Measurements from ENCODE around the gene RBM48. TPM values are rescaled to one million over a fixed set of nuclear protein-coding genes. Genes with fewer than 3 reads are reported as not detected.

The RBM48 gene
- 7.5 and 11.1 TPM in 2 replicates for total RNA-seq

DNA sequence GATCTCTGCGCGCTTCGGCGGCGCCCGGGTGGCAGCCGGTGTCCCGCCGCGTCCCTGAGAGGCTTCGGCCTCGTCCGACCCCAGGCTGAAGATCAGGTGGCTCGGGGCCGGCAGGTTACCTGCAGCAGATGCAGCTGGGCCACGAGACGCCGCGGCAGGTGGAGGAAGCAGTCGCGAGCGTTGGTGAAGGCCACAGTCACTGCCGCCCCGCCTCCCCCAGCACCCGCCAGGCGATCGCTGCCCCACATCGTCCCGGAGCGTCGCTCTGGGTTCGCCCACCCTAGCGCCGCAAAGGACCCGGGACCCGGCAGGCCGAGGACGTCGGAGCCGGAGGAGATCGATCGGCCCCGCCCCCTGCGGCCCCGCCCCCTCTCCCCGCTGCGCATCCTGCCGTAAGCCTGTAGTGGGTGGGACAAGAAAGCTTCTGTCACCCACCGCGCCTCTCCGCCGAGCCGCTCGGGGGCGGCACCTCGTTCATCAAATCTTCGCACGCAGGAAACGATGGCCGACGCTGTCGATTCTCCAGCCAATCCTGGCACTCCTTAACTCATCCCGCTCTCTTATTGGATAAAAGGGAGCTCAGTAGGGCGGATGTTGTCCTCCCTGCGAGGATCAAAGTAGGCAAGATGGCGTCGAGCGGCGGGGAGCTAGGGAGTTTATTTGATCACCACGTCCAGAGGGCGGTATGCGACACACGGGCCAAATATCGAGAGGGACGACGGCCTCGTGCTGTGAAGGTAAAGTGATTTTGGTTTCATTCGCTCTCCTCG, at the start of gene RBM48, which contains the start of gene PEX1:
Gene RBM48, plus strand, starts transcription at position 608 of the 770 bp plus-strand sequence. Its CDS starts 19 bp downstream, at position 627.
Gene PEX1, minus strand, starts transcription at position 333 of the 770 bp plus-strand sequence. Its CDS starts 85 bp downstream, at position 248.

Other genes with a start within 250 kb of the RBM48 start
- 16.1 and 23.1 TPM in 2 replicates for gene GATAD1, start 81.3 kb upstream of the RBM48 start, total RNA-seq
- not detected in 2 replicates for gene ERVW-1, start 50.8 kb upstream of the RBM48 start, total RNA-seq
- gene PEX1, start 275 bp upstream of the RBM48 start, total RNA-seq = 16.5 and 18.0 TPM in 2 replicates
- gene FAM133B, start 61.6 kb downstream of the RBM48 start, total RNA-seq = 9.2 and 12.7 TPM in 2 replicates

Data from aortic smooth muscle cell (primary cell).